CD14-positive monocyte (primary cell): ENCODE results near the gene LRRC4. TPM values are rescaled to one million over a fixed set of nuclear protein-coding genes. Genes with fewer than 3 reads are reported as not detected.

Source experiments
- DNase-seq, 3 donors: peaks; one replicate each; pipeline ENCODE4 v3.0.0-alpha.2; 2011 to 2022
- H2AFZ ChIP-seq: 2 replicates; pipeline ENCODE4 v1.6.0; 2012; ENCODE audit warnings: mild to moderate bottlenecking, low read depth, low read length, inconsistent platforms; ENCODE audit not compliant: insufficient read depth, poor library complexity, severe bottlenecking
- H3K27ac ChIP-seq, 2 donors: 1 replicate in 1 of 2; 2 replicates in 1 of 2; pipeline ENCODE4 v1.5.1; 2012 to 2013; ENCODE audit warnings: low read length in 2 of 2, control low read depth in 1 of 2, inconsistent platforms in 1 of 2, low read depth in 1 of 2, mild to moderate bottlenecking in 1 of 2
- H3K27me3 ChIP-seq, 2 donors: one replicate each; pipeline versions ENCODE4 v1.6.0 to v1.6.1; 2011 to 2013; ENCODE audit warnings: low read length in 2 of 2; ENCODE audit not compliant: control insufficient read depth in 2 of 2, insufficient read depth in 2 of 2
- H3K36me3 ChIP-seq, 2 donors: replicated peaks in 1 of 2; 1 replicate in 1 of 2; 2 replicates in 1 of 2; pipeline versions ENCODE4 v1.5.1 to v1.6.1; 2012 to 2013; ENCODE audit warnings: low read length in 2 of 2, control low read depth in 1 of 2, inconsistent platforms in 1 of 2, mild to moderate bottlenecking in 1 of 2; ENCODE audit not compliant: insufficient read depth in 2 of 2, control insufficient read depth in 1 of 2
- H3K4me1 ChIP-seq, 2 donors: 1 replicate in 1 of 2; 2 replicates in 1 of 2; pipeline versions ENCODE4 v1.5.1 to v1.6.1; 2012 to 2013; ENCODE audit warnings: low read length in 2 of 2, control low read depth in 1 of 2, inconsistent platforms in 1 of 2, mild to moderate bottlenecking in 1 of 2, moderate library complexity in 1 of 2; ENCODE audit not compliant: insufficient read depth in 2 of 2, control insufficient read depth in 1 of 2
- H3K4me2 ChIP-seq: replicated peaks from 2 replicates; pipeline ENCODE3; 2012; ENCODE audit warnings: low read length, moderate library complexity, mild to moderate bottlenecking; ENCODE audit not compliant: poor library complexity, severe bottlenecking; ENCODE audit errors: extremely low read depth
- H3K4me3 ChIP-seq, 3 experiments: fragments of 200-600 bp in 1 of 3; sonication (generic) in 1 of 3; replicated peaks in 1 of 3; 1 replicate in 2 of 3; 2 replicates in 1 of 3; pipeline ENCODE4 v1.5.1; 2011 to 2013; ENCODE audit warnings: low read length in 3 of 3, mild to moderate bottlenecking in 3 of 3, control low read depth in 2 of 3, low read depth in 2 of 3, inconsistent platforms in 1 of 3, moderate library complexity in 1 of 3
- H3K79me2 ChIP-seq: 2 replicates; pipeline ENCODE4 v1.6.0; 2012; ENCODE audit warnings: mild to moderate bottlenecking, control low read depth, inconsistent platforms, low read length, moderate library complexity; ENCODE audit not compliant: insufficient read depth
- H3K9ac ChIP-seq: 2 replicates; pipeline ENCODE4 v1.6.0; 2017; ENCODE audit warnings: low read length, mild to moderate bottlenecking; ENCODE audit not compliant: insufficient read depth, poor library complexity, severe bottlenecking
- H3K9me3 ChIP-seq, 2 donors: replicated peaks in 1 of 2; 1 replicate in 1 of 2; 2 replicates in 1 of 2; pipeline versions ENCODE4 v1.5.1 to v1.6.1; 2012 to 2013; ENCODE audit warnings: low read length in 2 of 2, control low read depth in 1 of 2; ENCODE audit not compliant: control insufficient read depth in 1 of 2, insufficient read depth in 1 of 2
- H4K20me1 ChIP-seq: 2 replicates; pipeline ENCODE4 v1.6.0; 2012; ENCODE audit warnings: mild to moderate bottlenecking, low read length, control low read depth, moderate library complexity; ENCODE audit not compliant: insufficient read depth
- H3K27ac Mint-ChIP-seq, 7 donors: one replicate each; pipeline ENCODE4 v1.8.0; 2020; ENCODE audit warnings: mild to moderate bottlenecking in 7 of 7, mixed read lengths in 7 of 7, moderate library complexity in 6 of 7, inconsistent platforms in 2 of 7
- H3K27me3 Mint-ChIP-seq, 3 donors: one replicate each; pipeline ENCODE4 v1.8.0; 2021 to 2022; ENCODE audit warnings: low read depth in 3 of 3, mild to moderate bottlenecking in 3 of 3, mixed read lengths in 3 of 3, moderate library complexity in 3 of 3, inconsistent platforms in 1 of 3
- H3K36me3 Mint-ChIP-seq, 2 donors: one replicate each; pipeline ENCODE4 v1.8.0; 2020; ENCODE audit warnings: mixed read lengths in 2 of 2, inconsistent platforms in 1 of 2, mild to moderate bottlenecking in 1 of 2
- H3K4me1 Mint-ChIP-seq: one replicate; pipeline ENCODE4 v1.8.0; 2020; ENCODE audit warnings: mild to moderate bottlenecking, mixed read lengths
- H3K4me3 Mint-ChIP-seq, 2 donors: one replicate each; pipeline ENCODE4 v1.8.0; 2020; ENCODE audit warnings: mild to moderate bottlenecking in 2 of 2, mixed read lengths in 2 of 2, moderate library complexity in 1 of 2
- H3K9me3 Mint-ChIP-seq, 7 donors: one replicate each; pipeline ENCODE4 v1.8.0; 2020 to 2022; ENCODE audit warnings: mixed read lengths in 7 of 7, mild to moderate bottlenecking in 6 of 7, moderate library complexity in 6 of 7, inconsistent platforms in 2 of 7
- WGBS: methylation state at CpG from one replicate; pipeline ENCODE4 v1.1.5; 2013; ENCODE audit warnings: missing lambda C conversion rate; ENCODE audit not compliant: insufficient coverage; 5-methylcytosine and 5-hydroxymethylcytosine counted together
- intact Hi-C, 2 donors: fragments of 100-400 bp; cut with micrococcal nuclease; formaldehyde crosslinking; loops; one replicate each; pipeline versions ENCODE4 v1.15.0 to v1.15.1; 2023
- polyA plus RNA-seq, 3 donors: library from polyadenylated mRNA; depleted of rRNA in 1 of 3; unstranded in 2 of 3; stranded (reverse) in 1 of 3; fragments of 300-500 nt in 2 of 3; fragments of >200 nt in 1 of 3; fragmentation: Illumina TruSeq in 2 of 3; gene quantifications; 1 replicate in 2 of 3; 2 replicates in 1 of 3; pipeline ENCODE4 v1.2.3, GENCODE V29; 2012 to 2021
- TF ChIP-seq, protein P1 (sequence below): fragments of 200-600 bp; IDR thresholded peaks from one replicate; pipeline ENCODE4 v1.8.0; 2022; ENCODE audit warnings: antibody characterized with exemption, mild to moderate bottlenecking

Gene LRRC4
- polyA plus RNA-seq, 3 donors, result 0.12 to 3.3 (median 0.91) TPM

DNA sequence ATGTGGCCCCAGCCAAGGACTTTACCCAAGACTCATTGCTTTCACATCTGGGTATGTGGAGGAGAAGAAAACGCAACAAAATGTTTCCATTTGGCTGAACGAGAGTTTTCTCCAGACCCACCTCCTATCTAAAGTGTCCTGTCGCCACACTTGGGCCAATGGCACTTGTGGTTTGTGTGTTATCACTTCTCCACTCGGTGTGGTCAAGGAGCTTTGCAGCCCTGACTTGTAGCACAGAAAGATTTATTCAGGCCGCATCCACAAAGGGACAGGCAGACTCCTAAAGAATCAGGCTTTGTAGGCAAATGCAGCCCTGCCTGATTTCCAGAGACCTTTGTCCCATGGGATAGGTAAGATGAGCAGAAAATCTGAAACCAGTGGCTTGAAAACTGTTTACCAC lies 12.8 kb upstream of the LRRC4 start:
- no peak for DNase-seq
- 51% methylated on average over 3 of the region's 5 CpGs for WGBS
- Histone ChIP-seq H3K27me3 (no peaks in the 10 kb centered on the region), H3K27ac (no peak overlapping the region), H3K9me3 (no peaks in the 10 kb centered on the region), H3K4me1 (peaks cover 12 to 20% of the 10 kb centered on the region in 2 donors), H3K79me2 (no peaks in the 10 kb centered on the region), H3K9ac (no peak overlapping the region), H4K20me1 (peaks cover 50% of the 10 kb centered on the region), H3K4me3 (no peak overlapping the region), H2AFZ (no peak overlapping the region), H3K36me3 (peaks cover 13 to 39% of the 10 kb centered on the region in 2 donors), H3K4me2 (no peak overlapping the region)
- Mint-ChIP-seq H3K27ac (no peak overlapping the region), H3K27me3 (no peaks in the 10 kb centered on the region), H3K9me3 (no peaks in the 10 kb centered on the region), H3K4me1 (peaks cover 21% of the 10 kb centered on the region), H3K4me3 (no peak overlapping the region), H3K36me3 (peaks cover 18 to 30% of the 10 kb centered on the region in 2 donors)
- intact Hi-C loops, result no loop called here
- TF ChIP-seq, protein P1, sequence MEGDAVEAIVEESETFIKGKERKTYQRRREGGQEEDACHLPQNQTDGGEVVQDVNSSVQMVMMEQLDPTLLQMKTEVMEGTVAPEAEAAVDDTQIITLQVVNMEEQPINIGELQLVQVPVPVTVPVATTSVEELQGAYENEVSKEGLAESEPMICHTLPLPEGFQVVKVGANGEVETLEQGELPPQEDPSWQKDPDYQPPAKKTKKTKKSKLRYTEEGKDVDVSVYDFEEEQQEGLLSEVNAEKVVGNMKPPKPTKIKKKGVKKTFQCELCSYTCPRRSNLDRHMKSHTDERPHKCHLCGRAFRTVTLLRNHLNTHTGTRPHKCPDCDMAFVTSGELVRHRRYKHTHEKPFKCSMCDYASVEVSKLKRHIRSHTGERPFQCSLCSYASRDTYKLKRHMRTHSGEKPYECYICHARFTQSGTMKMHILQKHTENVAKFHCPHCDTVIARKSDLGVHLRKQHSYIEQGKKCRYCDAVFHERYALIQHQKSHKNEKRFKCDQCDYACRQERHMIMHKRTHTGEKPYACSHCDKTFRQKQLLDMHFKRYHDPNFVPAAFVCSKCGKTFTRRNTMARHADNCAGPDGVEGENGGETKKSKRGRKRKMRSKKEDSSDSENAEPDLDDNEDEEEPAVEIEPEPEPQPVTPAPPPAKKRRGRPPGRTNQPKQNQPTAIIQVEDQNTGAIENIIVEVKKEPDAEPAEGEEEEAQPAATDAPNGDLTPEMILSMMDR, result no peak

DNA sequence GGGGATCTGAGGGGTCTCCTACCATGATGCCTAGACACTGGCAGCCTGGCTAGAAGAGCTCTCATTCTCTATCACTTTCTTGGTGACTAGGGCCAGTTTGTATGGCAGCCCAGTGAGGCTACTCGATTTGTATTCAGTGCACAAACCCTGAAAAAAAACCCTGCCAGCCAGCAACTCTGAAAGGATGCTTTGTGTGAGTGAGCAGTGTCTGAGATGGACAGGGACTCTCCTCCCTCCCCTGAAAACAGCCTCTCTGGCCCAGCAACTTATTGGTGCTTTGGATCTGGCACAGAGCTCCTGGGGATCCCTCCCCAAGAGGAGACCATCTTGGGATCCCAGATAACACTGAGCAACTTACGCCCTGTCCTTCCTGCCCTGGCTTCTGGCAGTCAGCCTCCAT lies 10.8 kb upstream of the LRRC4 start:
- 100% methylated on average over 1 of the region's 2 CpGs for WGBS

More for the DNA sequence above, 10.8 kb upstream of the LRRC4 start:
- H3K9me3 Mint-ChIP-seq, result no peaks in the 10 kb centered on the region
- Histone ChIP-seq H3K4me1 (peaks cover 12 to 20% of the 10 kb centered on the region in 2 donors), H3K4me3 (no peak overlapping the region), H2AFZ (no peak overlapping the region), H4K20me1 (peaks cover 53% of the 10 kb centered on the region), H3K79me2 (no peaks in the 10 kb centered on the region), H3K36me3 (peaks cover 13 to 28% of the 10 kb centered on the region in 2 donors), H3K27me3 (no peaks in the 10 kb centered on the region), H3K4me2 (no peak overlapping the region), H3K9ac (no peak overlapping the region), H3K27ac (no peak overlapping the region), H3K9me3 (no peaks in the 10 kb centered on the region)
- no peak overlapping the region for H3K4me3 Mint-ChIP-seq
- H3K27me3 Mint-ChIP-seq, result no peaks in the 10 kb centered on the region
- peaks cover 21% of the 10 kb centered on the region for H3K4me1 Mint-ChIP-seq
- DNase-seq, result no peak
- H3K27ac Mint-ChIP-seq, result no peak overlapping the region
- intact Hi-C loops, result no loop called here
- H3K36me3 Mint-ChIP-seq, result peaks cover 18 to 27% of the 10 kb centered on the region in 2 donors
- TF ChIP-seq, protein P1, result no peak
